ENCODE data around the gene ACSM4.
"Not testable (repeated sequence)": the region's sequence is repeated elsewhere in the genome, so short reads cannot be mapped to it uniquely, and the experiment has no call there.

ACSM4 gene

GRCh38 chr12:7303772-7304171, at the start of gene ACSM4:
ACSM4 (plus strand) TSS chr12:7304072; CDS start chr12:7304332, 260 bp downstream.
- in situ Hi-C loops (cut with HindIII; ENCODE audit: low sequenced_read_pairs): no loop called here

GRCh38 chr12:7259060-7259459, 44.8 kb upstream of the ACSM4 start:
- in situ Hi-C loops (cut with HindIII; ENCODE audit: low sequenced_read_pairs): no loop called here

- in situ Hi-C loops (cut with HindIII; ENCODE audit: low sequenced_read_pairs): no loop called here
Observed at GRCh38 chr12:7264538-7264937, 39.3 kb upstream of the ACSM4 start.

GRCh38 chr12:7265251-7265650, 38.6 kb upstream of the ACSM4 start:
- in situ Hi-C loops (cut with HindIII; ENCODE audit: low sequenced_read_pairs): no loop called here

- in situ Hi-C loops (cut with HindIII; ENCODE audit: low sequenced_read_pairs): no loop called here
Observed at GRCh38 chr12:7269273-7269672, 34.6 kb upstream of the ACSM4 start.

- in situ Hi-C loops (cut with HindIII; ENCODE audit: low sequenced_read_pairs): no loop called here
Observed at GRCh38 chr12:7271893-7272514, 31.9 kb upstream of the ACSM4 start.

GRCh38 chr12:7275482-7275881, 28.4 kb upstream of the ACSM4 start:
- in situ Hi-C loops (cut with HindIII; ENCODE audit: low sequenced_read_pairs): not testable (repeated sequence)

GRCh38 chr12:7282844-7283243, 21.0 kb upstream of the ACSM4 start:
- in situ Hi-C loops (cut with HindIII; ENCODE audit: low sequenced_read_pairs): no loop called here

- in situ Hi-C loops (cut with HindIII; ENCODE audit: low sequenced_read_pairs): no loop called here
Observed at GRCh38 chr12:7289743-7290142, 14.1 kb upstream of the ACSM4 start.

GRCh38 chr12:7290588-7290987, 13.3 kb upstream of the ACSM4 start:
- in situ Hi-C loops (cut with HindIII; ENCODE audit: low sequenced_read_pairs): not testable (repeated sequence)

GRCh38 chr12:7292300-7292699, 11.6 kb upstream of the ACSM4 start:
- in situ Hi-C loops (cut with HindIII; ENCODE audit: low sequenced_read_pairs): no loop called here

GRCh38 chr12:7293670-7294069, 10.2 kb upstream of the ACSM4 start:
- in situ Hi-C loops (cut with HindIII; ENCODE audit: low sequenced_read_pairs): no loop called here

GRCh38 chr12:7295529-7295928, 8.3 kb upstream of the ACSM4 start:
- in situ Hi-C loops (cut with HindIII; ENCODE audit: low sequenced_read_pairs): no loop called here

GRCh38 chr12:7297865-7298264, 6.0 kb upstream of the ACSM4 start:
- in situ Hi-C loops (cut with HindIII; ENCODE audit: low sequenced_read_pairs): no loop called here

GRCh38 chr12:7302266-7302986, 1.4 kb upstream of the ACSM4 start:
- in situ Hi-C loops (cut with HindIII; ENCODE audit: low sequenced_read_pairs): no loop called here

GRCh38 chr12:7303230-7303629, 642 bp upstream of the ACSM4 start:
- in situ Hi-C loops (cut with HindIII; ENCODE audit: low sequenced_read_pairs): no loop called here

- in situ Hi-C loops (cut with HindIII; ENCODE audit: low sequenced_read_pairs): no loop called here
Observed at GRCh38 chr12:7304456-7304855, 584 bp downstream of the ACSM4 start.

GRCh38 chr12:7310070-7310469, 6.2 kb downstream of the ACSM4 start:
- in situ Hi-C loops (cut with HindIII; ENCODE audit: low sequenced_read_pairs): no loop called here

GRCh38 chr12:7319930-7320329, 16.1 kb downstream of the ACSM4 start:
- in situ Hi-C loops (cut with HindIII; ENCODE audit: low sequenced_read_pairs): no loop called here

- in situ Hi-C loops (cut with HindIII; ENCODE audit: low sequenced_read_pairs): no loop called here
Observed at GRCh38 chr12:7321624-7322023, 17.8 kb downstream of the ACSM4 start.

- in situ Hi-C loops (cut with HindIII; ENCODE audit: low sequenced_read_pairs): no loop called here
Observed at GRCh38 chr12:7322599-7322998, 18.7 kb downstream of the ACSM4 start.

- in situ Hi-C loops (cut with HindIII; ENCODE audit: low sequenced_read_pairs): no loop called here
Observed at GRCh38 chr12:7324176-7324575, 20.3 kb downstream of the ACSM4 start.

- in situ Hi-C loops (cut with HindIII; ENCODE audit: low sequenced_read_pairs): no loop called here
Observed at GRCh38 chr12:7327918-7328317, 24.0 kb downstream of the ACSM4 start.
